Stimulated activated CD8-positive, alpha-beta memory T cell treated with anti-CD3 and anti-CD28 coated beads, Interleukin-12 subunit alpha, Interleukin-12 subunit beta, amount 100 ng/mL, for 4 hours (primary cell): ENCODE data around the gene KIF3A.

Experiments
- DNase-seq: peaks from one replicate; pipeline ENCODE4 v3.0.0-alpha.2; 2020; ENCODE audit warnings: low read depth

The KIF3A gene

GRCh38 chr5:132677682-132678400 lies 59.5 kb downstream of the KIF3A start:
- no peak for DNase-seq

- no peak for DNase-seq
Measured at GRCh38 chr5:132677191-132677590, 60.2 kb downstream of the KIF3A start.

- DNase-seq: no peak
Measured at GRCh38 chr5:132675936-132676689, 61.2 kb downstream of the KIF3A start.

GRCh38 chr5:132674671-132675506 lies 62.5 kb downstream of the KIF3A start:
- no peak for DNase-seq

GRCh38 chr5:132673939-132674630 lies 63.3 kb downstream of the KIF3A start, which contains the start of gene IL4:
TSS of gene IL4 (plus strand) at chr5:132673989. CDS start at chr5:132674051, 62 bp downstream.
- no peak for DNase-seq

- DNase-seq: no peak
Measured at GRCh38 chr5:132673488-132673887, 63.9 kb downstream of the KIF3A start.

GRCh38 chr5:132671000-132671399 lies 66.3 kb downstream of the KIF3A start:
- DNase-seq: no peak

- DNase-seq: no peak
Measured at GRCh38 chr5:132669966-132670882, 67.1 kb downstream of the KIF3A start.

GRCh38 chr5:132669455-132669820 lies 67.9 kb downstream of the KIF3A start:
- no peak for DNase-seq

- DNase-seq: no peak
Measured at GRCh38 chr5:132668706-132669454, 68.5 kb downstream of the KIF3A start.

- DNase-seq: no peak
Measured at GRCh38 chr5:132667761-132668705, 69.3 kb downstream of the KIF3A start.

- DNase-seq: no peak
Measured at GRCh38 chr5:132667309-132667708, 70.0 kb downstream of the KIF3A start.

- DNase-seq: no peak
Measured at GRCh38 chr5:132666310-132667123, 70.8 kb downstream of the KIF3A start.

- DNase-seq: no peak
Measured at GRCh38 chr5:132665574-132666080, 71.7 kb downstream of the KIF3A start.

- DNase-seq: no peak
Measured at GRCh38 chr5:132664696-132665209, 72.6 kb downstream of the KIF3A start.

- no peak for DNase-seq
Measured at GRCh38 chr5:132663771-132664695, 73.3 kb downstream of the KIF3A start.
